ENCODE results near the gene WDR17.
A peak's percentile ranks its signal among the peaks of the same experiment; 100 is the strongest.

DNA sequence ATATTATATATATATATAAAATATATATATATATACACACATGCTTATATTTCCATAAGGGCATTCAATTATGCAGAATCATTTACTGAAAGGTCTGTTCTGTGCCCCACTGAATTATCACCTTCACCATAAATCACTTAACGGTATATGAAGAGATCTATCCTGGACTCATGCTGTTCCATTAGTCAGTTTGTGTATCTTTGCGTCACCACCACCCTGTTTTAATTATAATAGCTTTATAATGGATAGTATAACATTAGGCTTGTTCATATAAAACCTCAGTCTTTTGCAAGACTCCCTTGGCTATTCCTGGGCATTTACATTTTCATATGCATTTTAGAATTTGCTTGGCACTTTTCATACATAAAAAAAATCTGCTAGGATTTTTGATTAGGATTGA, 19.1 kb downstream of the WDR17 start:
- TF ChIP-seq SP1 (IDR thresholded peaks at IDR 0.05) = no peak
- TF ChIP-seq FOXK2 (IDR thresholded peaks at IDR 0.05) = no peak
- TF ChIP-seq FOXM1 (IDR thresholded peaks at IDR 0.05; ENCODE audit: borderline replicate concordance) = no peak
- TF ChIP-seq BHLHE40 (IDR thresholded peaks at IDR 0.05; ENCODE audit: borderline replicate concordance) = no peak
- TF ChIP-seq HDGF (IDR thresholded peaks at IDR 0.05; ENCODE audit: borderline replicate concordance) = no peak
- TF ChIP-seq ELF4 (IDR thresholded peaks at IDR 0.05) = no peak
- TF ChIP-seq, protein P1, sequence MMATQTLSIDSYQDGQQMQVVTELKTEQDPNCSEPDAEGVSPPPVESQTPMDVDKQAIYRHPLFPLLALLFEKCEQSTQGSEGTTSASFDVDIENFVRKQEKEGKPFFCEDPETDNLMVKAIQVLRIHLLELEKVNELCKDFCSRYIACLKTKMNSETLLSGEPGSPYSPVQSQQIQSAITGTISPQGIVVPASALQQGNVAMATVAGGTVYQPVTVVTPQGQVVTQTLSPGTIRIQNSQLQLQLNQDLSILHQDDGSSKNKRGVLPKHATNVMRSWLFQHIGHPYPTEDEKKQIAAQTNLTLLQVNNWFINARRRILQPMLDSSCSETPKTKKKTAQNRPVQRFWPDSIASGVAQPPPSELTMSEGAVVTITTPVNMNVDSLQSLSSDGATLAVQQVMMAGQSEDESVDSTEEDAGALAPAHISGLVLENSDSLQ (IDR thresholded peaks at IDR 0.05) = peak; percentile 88

Measured in HEK293T (cell line).